Loucy (cell line): ENCODE results near the gene ADRA1B.

Experiments
- H2AFZ ChIP-seq: fragments of 200-600 bp; sonication (generic); 2 replicates; pipeline ENCODE4 v1.6.0; 2016; ENCODE audit warnings: antibody characterized with exemption, mild to moderate bottlenecking, low read length, moderate library complexity
- H3F3A ChIP-seq: fragments of 200-600 bp; 2 replicates; pipeline ENCODE4 v1.6.0; 2016; ENCODE audit warnings: antibody characterized with exemption, low read depth, mild to moderate bottlenecking
- H3K27me3 ChIP-seq: fragments of 200-600 bp; sonication (generic); 2 replicates; pipeline ENCODE4 v1.6.1; 2014; ENCODE audit warnings: low read length, mild to moderate bottlenecking; ENCODE audit not compliant: insufficient read depth, poor library complexity, severe bottlenecking
- H3K36me3 ChIP-seq: fragments of 200-600 bp; sonication (generic); 2 replicates; pipeline ENCODE4 v1.6.1; 2016; ENCODE audit warnings: low read length; ENCODE audit not compliant: insufficient read depth
- H3K4me1 ChIP-seq: fragments of 200-600 bp; sonication (generic); 2 replicates; pipeline ENCODE4 v1.5.1; 2014; ENCODE audit warnings: low read length, mild to moderate bottlenecking; ENCODE audit not compliant: insufficient read depth, poor library complexity, severe bottlenecking
- H3K4me2 ChIP-seq: fragments of 200-600 bp; sonication (generic); 2 replicates; pipeline ENCODE4 v1.6.0; 2014; ENCODE audit warnings: antibody characterized with exemption, low read length, low read depth, mild to moderate bottlenecking; ENCODE audit not compliant: poor library complexity, severe bottlenecking
- H3K4me3 ChIP-seq: fragments of 200-600 bp; sonication (generic); 2 replicates; pipeline ENCODE4 v1.5.1; 2014; ENCODE audit warnings: low read length, mild to moderate bottlenecking, mixed read lengths; ENCODE audit not compliant: poor library complexity, severe bottlenecking
- H3K79me2 ChIP-seq: fragments of 200-600 bp; sonication (generic); 2 replicates; pipeline ENCODE4 v1.6.1; 2014; ENCODE audit warnings: low read length; ENCODE audit not compliant: insufficient read depth
- H3K9ac ChIP-seq: fragments of 200-600 bp; sonication (generic); 2 replicates; pipeline ENCODE4 v1.6.0; 2014; ENCODE audit warnings: mild to moderate bottlenecking, low read depth, low read length, moderate library complexity; ENCODE audit not compliant: poor library complexity, severe bottlenecking
- H3K9me2 ChIP-seq: fragments of 200-600 bp; sonication (generic); replicated peaks from 2 replicates; pipeline ENCODE4 v1.6.1; 2016; ENCODE audit warnings: low read depth, low read length, mixed read lengths
- H3K9me3 ChIP-seq: fragments of 200-600 bp; sonication (generic); 2 replicates; pipeline ENCODE4 v1.6.1; 2014; ENCODE audit warnings: mild to moderate bottlenecking, antibody characterized with exemption, low read length, low read depth; ENCODE audit not compliant: insufficient read depth
- H4K20me1 ChIP-seq: fragments of 200-600 bp; sonication (generic); 2 replicates; pipeline ENCODE4 v1.6.0; 2014; ENCODE audit warnings: antibody characterized with exemption, low read length, mild to moderate bottlenecking; ENCODE audit not compliant: insufficient read depth, poor library complexity, severe bottlenecking
- EZH2phosphoT487 ChIP-seq: fragments of 200-600 bp; IDR thresholded peaks from 2 replicates; pipeline ENCODE4 v1.6.1; 2018; ENCODE audit warnings: antibody characterized with exemption, mild to moderate bottlenecking, moderate library complexity, borderline replicate concordance
- TF ChIP-seq, protein P1 (sequence below): fragments of 200-600 bp; sonication (generic); conservative IDR thresholded peaks from 2 replicates; pipeline ENCODE4 v1.5.1; 2014; ENCODE audit warnings: mild to moderate bottlenecking, antibody characterized with exemption, low read length

Gene ADRA1B

DNA sequence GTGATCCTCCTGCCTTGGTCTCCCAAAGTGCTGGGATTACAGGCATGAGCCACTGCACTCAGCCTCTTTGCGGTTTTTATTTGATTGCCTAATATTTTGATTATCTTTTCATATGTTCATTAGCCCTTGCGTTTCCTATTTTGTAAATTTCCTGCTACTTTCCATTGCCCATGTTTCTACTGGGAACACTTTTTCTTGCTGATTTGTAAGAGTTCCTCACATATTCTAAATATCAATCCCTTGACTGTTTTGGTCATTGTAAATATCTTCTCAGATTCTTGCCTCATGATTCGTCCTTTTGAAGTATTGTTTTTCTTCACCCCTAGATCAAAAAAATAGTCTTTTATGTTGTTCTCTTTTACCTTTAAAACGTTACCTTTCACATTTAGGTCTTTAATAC is 54.8 kb downstream of the ADRA1B start:
- TF ChIP-seq EZH2phosphoT487 = no peak
- Histone ChIP-seq H3F3A (no peaks in the 10 kb centered on the region), H3K27me3 (no peaks in the 10 kb centered on the region), H3K4me3 (no peak overlapping the region), H3K36me3 (no peaks in the 10 kb centered on the region), H3K4me1 (no peaks in the 10 kb centered on the region), H3K79me2 (no peaks in the 10 kb centered on the region), H3K9me3 (no peaks in the 10 kb centered on the region), H3K9ac (no peak overlapping the region), H2AFZ (no peak overlapping the region), H3K4me2 (no peak overlapping the region), H3K9me2 (no peaks in the 10 kb centered on the region), H4K20me1 (no peaks in the 10 kb centered on the region)

DNA sequence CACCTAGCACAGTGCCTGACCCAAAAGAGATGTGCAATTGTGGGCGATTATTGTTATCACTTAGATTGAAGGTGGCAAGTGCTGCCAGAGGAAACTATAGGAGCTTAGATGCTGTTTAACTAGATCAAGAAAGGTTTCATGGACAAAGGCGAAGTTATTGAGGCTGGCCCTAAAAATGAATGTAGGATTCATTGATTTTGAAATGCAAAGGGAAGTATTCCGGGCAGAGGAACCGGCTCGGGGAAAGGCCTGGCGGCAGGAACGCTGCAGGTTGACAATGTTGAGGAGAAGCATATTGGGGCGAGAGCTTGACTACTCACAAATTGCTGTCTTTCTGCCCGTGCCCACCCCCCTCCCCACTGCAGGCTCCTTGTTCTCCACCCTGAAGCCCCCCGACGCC is 55.2 kb downstream of the ADRA1B start:
- Histone ChIP-seq H3K27me3 (no peaks in the 10 kb centered on the region), H3K9me2 (no peaks in the 10 kb centered on the region), H3K79me2 (no peaks in the 10 kb centered on the region), H3K9ac (no peak overlapping the region), H3K4me1 (no peaks in the 10 kb centered on the region), H3F3A (no peaks in the 10 kb centered on the region), H3K36me3 (no peaks in the 10 kb centered on the region), H3K4me3 (no peak overlapping the region), H2AFZ (no peak overlapping the region), H3K4me2 (no peak overlapping the region), H3K9me3 (no peaks in the 10 kb centered on the region), H4K20me1 (no peaks in the 10 kb centered on the region)
- no peak for TF ChIP-seq EZH2phosphoT487

DNA sequence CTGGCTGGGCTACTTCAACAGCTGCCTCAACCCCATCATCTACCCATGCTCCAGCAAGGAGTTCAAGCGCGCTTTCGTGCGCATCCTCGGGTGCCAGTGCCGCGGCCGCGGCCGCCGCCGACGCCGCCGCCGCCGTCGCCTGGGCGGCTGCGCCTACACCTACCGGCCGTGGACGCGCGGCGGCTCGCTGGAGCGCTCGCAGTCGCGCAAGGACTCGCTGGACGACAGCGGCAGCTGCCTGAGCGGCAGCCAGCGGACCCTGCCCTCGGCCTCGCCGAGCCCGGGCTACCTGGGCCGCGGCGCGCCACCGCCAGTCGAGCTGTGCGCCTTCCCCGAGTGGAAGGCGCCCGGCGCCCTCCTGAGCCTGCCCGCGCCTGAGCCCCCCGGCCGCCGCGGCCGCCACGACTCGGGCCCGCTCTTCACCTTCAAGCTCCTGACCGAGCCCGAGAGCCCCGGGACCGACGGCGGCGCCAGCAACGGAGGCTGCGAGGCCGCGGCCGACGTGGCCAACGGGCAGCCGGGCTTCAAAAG is 55.7 kb downstream of the ADRA1B start:
- no peaks in the 10 kb centered on the region for H3K4me1 ChIP-seq
- no peaks in the 10 kb centered on the region for H3K36me3 ChIP-seq
- no peaks in the 10 kb centered on the region for H3F3A ChIP-seq
- no peaks in the 10 kb centered on the region for H4K20me1 ChIP-seq
- no peak for TF ChIP-seq EZH2phosphoT487
- TF ChIP-seq, protein P1, sequence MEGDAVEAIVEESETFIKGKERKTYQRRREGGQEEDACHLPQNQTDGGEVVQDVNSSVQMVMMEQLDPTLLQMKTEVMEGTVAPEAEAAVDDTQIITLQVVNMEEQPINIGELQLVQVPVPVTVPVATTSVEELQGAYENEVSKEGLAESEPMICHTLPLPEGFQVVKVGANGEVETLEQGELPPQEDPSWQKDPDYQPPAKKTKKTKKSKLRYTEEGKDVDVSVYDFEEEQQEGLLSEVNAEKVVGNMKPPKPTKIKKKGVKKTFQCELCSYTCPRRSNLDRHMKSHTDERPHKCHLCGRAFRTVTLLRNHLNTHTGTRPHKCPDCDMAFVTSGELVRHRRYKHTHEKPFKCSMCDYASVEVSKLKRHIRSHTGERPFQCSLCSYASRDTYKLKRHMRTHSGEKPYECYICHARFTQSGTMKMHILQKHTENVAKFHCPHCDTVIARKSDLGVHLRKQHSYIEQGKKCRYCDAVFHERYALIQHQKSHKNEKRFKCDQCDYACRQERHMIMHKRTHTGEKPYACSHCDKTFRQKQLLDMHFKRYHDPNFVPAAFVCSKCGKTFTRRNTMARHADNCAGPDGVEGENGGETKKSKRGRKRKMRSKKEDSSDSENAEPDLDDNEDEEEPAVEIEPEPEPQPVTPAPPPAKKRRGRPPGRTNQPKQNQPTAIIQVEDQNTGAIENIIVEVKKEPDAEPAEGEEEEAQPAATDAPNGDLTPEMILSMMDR = no peak
- H3K9ac ChIP-seq = no peak overlapping the region
- H3K4me2 ChIP-seq = no peak overlapping the region
- no peaks in the 10 kb centered on the region for H3K79me2 ChIP-seq
- no peaks in the 10 kb centered on the region for H3K9me2 ChIP-seq
- H3K27me3 ChIP-seq = no peaks in the 10 kb centered on the region
- H2AFZ ChIP-seq = no peak overlapping the region
- no peak overlapping the region for H3K4me3 ChIP-seq
- H3K9me3 ChIP-seq = no peaks in the 10 kb centered on the region

DNA sequence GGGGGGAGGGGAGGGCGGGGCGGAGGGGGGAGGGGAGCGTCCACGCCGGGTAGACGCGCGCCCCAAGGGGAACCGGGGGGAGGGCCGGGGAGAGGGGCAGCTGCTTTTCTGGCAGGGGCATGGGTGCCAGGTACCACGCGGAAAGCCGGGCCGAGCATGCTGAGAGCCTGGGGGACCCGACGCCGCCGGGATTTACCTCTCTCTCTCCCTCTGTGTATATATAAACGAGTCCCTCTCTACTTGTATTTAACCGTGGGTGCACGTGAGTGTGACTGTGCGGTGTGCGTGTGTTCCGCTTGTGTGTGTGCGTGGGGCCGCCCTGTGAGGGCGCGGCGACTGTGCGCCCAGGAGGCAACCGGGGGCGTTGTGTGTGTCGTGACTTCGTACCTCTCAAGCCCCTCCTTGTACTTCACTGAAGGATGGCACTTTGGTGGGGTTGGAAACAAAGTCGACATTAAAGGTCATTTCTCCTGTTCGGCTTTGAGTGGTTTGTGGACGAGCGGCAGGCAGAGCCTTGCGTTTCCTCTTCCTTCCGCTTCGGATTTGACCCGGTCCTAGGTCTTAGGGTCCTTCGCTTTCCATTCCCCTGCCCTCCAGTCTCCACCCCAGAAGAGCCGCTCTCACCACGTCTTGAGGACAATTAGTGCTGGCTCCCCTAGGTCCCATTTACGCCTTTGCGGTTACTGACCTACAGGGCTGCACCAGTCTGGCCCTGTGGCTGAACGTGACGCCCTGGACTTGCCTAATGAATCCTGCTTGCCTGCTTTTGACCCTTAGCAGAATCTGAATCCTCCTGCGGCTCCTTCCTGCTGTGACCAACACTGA is 56.5 kb downstream of the ADRA1B start:
- TF ChIP-seq EZH2phosphoT487 = no peak
- TF ChIP-seq, protein P1 = no peak
- Histone ChIP-seq H3K4me1 (no peaks in the 10 kb centered on the region), H3F3A (no peaks in the 10 kb centered on the region), H4K20me1 (no peaks in the 10 kb centered on the region), H3K4me2 (no peak overlapping the region), H3K79me2 (no peaks in the 10 kb centered on the region), H3K36me3 (no peaks in the 10 kb centered on the region), H3K9ac (no peak overlapping the region), H2AFZ (no peak overlapping the region), H3K27me3 (no peaks in the 10 kb centered on the region), H3K4me3 (no peak overlapping the region), H3K9me3 (no peaks in the 10 kb centered on the region), H3K9me2 (no peaks in the 10 kb centered on the region)
